ENCODE data around the gene REPS1.
"Not testable (repeated sequence)": the region's sequence is repeated elsewhere in the genome, so short reads cannot be mapped to it uniquely, and the experiment has no call there.

REPS1 gene

DNA sequence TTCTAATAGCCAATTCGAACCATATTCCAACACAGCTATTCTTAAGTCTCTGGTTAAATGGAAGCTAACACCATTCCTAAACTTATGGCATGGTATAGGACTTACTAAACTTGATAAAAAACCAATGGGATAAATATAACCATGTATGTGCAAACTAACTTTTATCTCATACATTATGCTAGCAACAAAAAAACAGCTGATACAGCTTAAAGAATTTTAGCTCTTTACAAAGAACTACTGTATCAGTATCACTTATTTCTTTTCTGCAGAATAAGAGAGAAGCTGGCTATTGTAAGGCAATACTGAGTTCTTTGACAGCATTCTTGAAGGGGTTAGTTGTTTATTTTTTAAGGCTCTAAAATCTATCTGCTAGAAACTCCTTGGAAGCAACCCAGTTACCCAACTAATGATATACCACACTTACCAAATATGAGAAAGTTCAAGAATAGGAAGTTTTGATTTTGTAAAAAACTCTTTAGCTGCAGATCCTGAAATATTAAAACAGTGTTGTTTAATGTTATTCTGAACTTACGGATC lies 44.9 kb downstream of the REPS1 start:
- H3K36me3 ChIP-seq (ENCODE audit: control insufficient read depth, insufficient read depth, low read length), result peaks cover 35% of the 10 kb centered on the region
- no peak overlapping the region for H3K27ac ChIP-seq (ENCODE audit: insufficient read depth, low read depth, low read length, poor library complexity, severe bottlenecking)
- 95 to 96% methylated on average over 1 to 2 of the region's 2 CpGs for WGBS, 2 experiments
- no peak overlapping the region for H3K4me3 ChIP-seq (ENCODE audit: insufficient read depth, low read depth, low read length)
- no peaks in the 10 kb centered on the region for H3K4me1 ChIP-seq (ENCODE audit: control insufficient read depth, insufficient read depth, low read length)
- H3K27me3 ChIP-seq (ENCODE audit: control insufficient read depth, insufficient read depth, low read length, poor library complexity, severe bottlenecking), result no peaks in the 10 kb centered on the region
- H3K9me3 ChIP-seq (ENCODE audit: control insufficient read depth, low read length), result no peaks in the 10 kb centered on the region

GRCh38 chr6:138936873-138937272 lies 51.2 kb downstream of the REPS1 start:
- 88% methylated on average over 1 of the region's 1 CpG; no CpG with 5 or more reads in 1 of the 2 experiments for WGBS, 2 experiments
- peaks cover 36% of the 10 kb centered on the region for H3K36me3 ChIP-seq (ENCODE audit: control insufficient read depth, insufficient read depth, low read length)

GRCh38 chr6:138931660-138932059 lies 56.4 kb downstream of the REPS1 start:
- Histone ChIP-seq H3K4me3 (ENCODE audit: insufficient read depth, low read depth, low read length) (no peak overlapping the region), H3K27me3 (ENCODE audit: control insufficient read depth, insufficient read depth, low read length, poor library complexity, severe bottlenecking) (no peaks in the 10 kb centered on the region), H3K9me3 (ENCODE audit: control insufficient read depth, low read length) (no peaks in the 10 kb centered on the region), H3K4me1 (ENCODE audit: control insufficient read depth, insufficient read depth, low read length) (no peaks in the 10 kb centered on the region), H3K27ac (ENCODE audit: insufficient read depth, low read depth, low read length, poor library complexity, severe bottlenecking) (no peak overlapping the region), H3K36me3 (ENCODE audit: control insufficient read depth, insufficient read depth, low read length) (peaks cover 14% of the 10 kb centered on the region)
- 100% methylated on average over 1 of the region's 1 CpG for WGBS, 2 experiments

More at GRCh38 chr6:138936873-138937272, 51.2 kb downstream of the REPS1 start:
- not testable (repeated sequence) for H3K4me3 ChIP-seq (ENCODE audit: insufficient read depth, low read depth, low read length); H3K4me1 ChIP-seq (ENCODE audit: control insufficient read depth, insufficient read depth, low read length); H3K9me3 ChIP-seq (ENCODE audit: control insufficient read depth, low read length); H3K27ac ChIP-seq (ENCODE audit: insufficient read depth, low read depth, low read length, poor library complexity, severe bottlenecking); H3K27me3 ChIP-seq (ENCODE audit: control insufficient read depth, insufficient read depth, low read length, poor library complexity, severe bottlenecking)

- WGBS, 2 experiments, result 100% methylated on average over 3 of the region's 3 CpGs; no CpG with 5 or more reads in 1 of the 2 experiments
- no peaks in the 10 kb centered on the region for H3K4me1 ChIP-seq (ENCODE audit: control insufficient read depth, insufficient read depth, low read length)
- H3K4me3 ChIP-seq (ENCODE audit: insufficient read depth, low read depth, low read length), result no peak overlapping the region
- H3K36me3 ChIP-seq (ENCODE audit: control insufficient read depth, insufficient read depth, low read length), result peaks cover 9% of the 10 kb centered on the region
- no peaks in the 10 kb centered on the region for H3K27me3 ChIP-seq (ENCODE audit: control insufficient read depth, insufficient read depth, low read length, poor library complexity, severe bottlenecking)
- H3K9me3 ChIP-seq (ENCODE audit: control insufficient read depth, low read length), result no peaks in the 10 kb centered on the region
- no peak overlapping the region for H3K27ac ChIP-seq (ENCODE audit: insufficient read depth, low read depth, low read length, poor library complexity, severe bottlenecking)
Measured at GRCh38 chr6:138926579-138926978, 61.5 kb downstream of the REPS1 start.

DNA sequence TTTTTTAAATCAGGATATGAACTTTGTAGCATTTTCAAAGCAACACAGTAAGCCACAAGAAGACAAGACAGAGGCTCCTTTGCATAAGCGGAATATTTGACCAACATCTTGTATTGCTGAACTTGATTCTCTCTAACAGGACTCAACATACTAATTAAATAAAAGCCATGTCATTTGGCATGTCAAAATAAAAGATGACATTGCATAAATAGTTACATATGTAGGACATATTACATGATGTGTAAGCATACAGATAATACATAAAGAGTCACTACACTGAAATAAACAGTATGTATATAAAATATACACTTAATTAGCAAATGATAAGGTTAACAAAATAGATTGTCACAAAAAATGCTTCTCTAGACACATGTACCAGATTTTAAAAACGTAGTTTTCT lies 62.2 kb downstream of the REPS1 start:
- Histone ChIP-seq H3K4me3 (ENCODE audit: insufficient read depth, low read depth, low read length) (no peak overlapping the region), H3K4me1 (ENCODE audit: control insufficient read depth, insufficient read depth, low read length) (no peaks in the 10 kb centered on the region), H3K27me3 (ENCODE audit: control insufficient read depth, insufficient read depth, low read length, poor library complexity, severe bottlenecking) (no peaks in the 10 kb centered on the region), H3K36me3 (ENCODE audit: control insufficient read depth, insufficient read depth, low read length) (peaks cover 12% of the 10 kb centered on the region), H3K9me3 (ENCODE audit: control insufficient read depth, low read length) (no peaks in the 10 kb centered on the region), H3K27ac (ENCODE audit: insufficient read depth, low read depth, low read length, poor library complexity, severe bottlenecking) (no peak overlapping the region)
- WGBS, 2 experiments, result 91 to 93% methylated on average over 2 of the region's 2 CpGs

DNA sequence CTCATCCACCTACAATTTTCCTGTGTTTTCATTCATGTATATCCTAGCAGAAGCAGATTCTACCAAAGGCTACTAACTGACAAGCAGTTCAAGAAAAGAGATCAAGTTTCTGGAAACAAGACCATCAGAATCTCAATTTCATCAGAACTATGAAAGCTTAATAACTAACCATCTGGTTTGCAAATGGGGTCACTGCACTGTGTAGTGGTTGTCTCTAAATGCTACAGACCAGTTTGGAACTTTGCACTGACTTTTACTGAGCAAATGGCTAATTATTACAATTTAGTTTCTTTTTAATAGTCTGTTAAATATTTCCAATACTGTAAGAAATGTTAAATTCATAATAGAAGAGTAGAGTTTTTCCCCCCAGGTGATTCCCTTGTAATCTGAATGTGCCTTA lies 64.5 kb downstream of the REPS1 start:
- no peak overlapping the region for H3K4me3 ChIP-seq (ENCODE audit: insufficient read depth, low read depth, low read length)
- no peaks in the 10 kb centered on the region for H3K27me3 ChIP-seq (ENCODE audit: control insufficient read depth, insufficient read depth, low read length, poor library complexity, severe bottlenecking)
- no peaks in the 10 kb centered on the region for H3K4me1 ChIP-seq (ENCODE audit: control insufficient read depth, insufficient read depth, low read length)
- H3K36me3 ChIP-seq (ENCODE audit: control insufficient read depth, insufficient read depth, low read length), result peaks cover 8% of the 10 kb centered on the region
- H3K27ac ChIP-seq (ENCODE audit: insufficient read depth, low read depth, low read length, poor library complexity, severe bottlenecking), result no peak overlapping the region
- no peaks in the 10 kb centered on the region for H3K9me3 ChIP-seq (ENCODE audit: control insufficient read depth, low read length)

- peaks cover 12% of the 10 kb centered on the region for H3K36me3 ChIP-seq (ENCODE audit: control insufficient read depth, insufficient read depth, low read length)
- H3K4me3 ChIP-seq (ENCODE audit: insufficient read depth, low read depth, low read length), result no peak overlapping the region
- H3K27me3 ChIP-seq (ENCODE audit: control insufficient read depth, insufficient read depth, low read length, poor library complexity, severe bottlenecking), result no peaks in the 10 kb centered on the region
- H3K4me1 ChIP-seq (ENCODE audit: control insufficient read depth, insufficient read depth, low read length), result no peaks in the 10 kb centered on the region
- no peaks in the 10 kb centered on the region for H3K9me3 ChIP-seq (ENCODE audit: control insufficient read depth, low read length)
- no peak overlapping the region for H3K27ac ChIP-seq (ENCODE audit: insufficient read depth, low read depth, low read length, poor library complexity, severe bottlenecking)
- WGBS, 2 experiments, result 97 to 100% methylated on average over 2 of the region's 3 CpGs
Measured at GRCh38 chr6:138920906-138921305, 67.1 kb downstream of the REPS1 start.

GRCh38 chr6:138914701-138915100 lies 73.4 kb downstream of the REPS1 start:
- Histone ChIP-seq H3K27me3 (ENCODE audit: control insufficient read depth, insufficient read depth, low read length, poor library complexity, severe bottlenecking) (no peaks in the 10 kb centered on the region), H3K4me1 (ENCODE audit: control insufficient read depth, insufficient read depth, low read length) (no peaks in the 10 kb centered on the region), H3K4me3 (ENCODE audit: insufficient read depth, low read depth, low read length) (no peak overlapping the region), H3K9me3 (ENCODE audit: control insufficient read depth, low read length) (no peaks in the 10 kb centered on the region), H3K36me3 (ENCODE audit: control insufficient read depth, insufficient read depth, low read length) (peaks cover 30% of the 10 kb centered on the region), H3K27ac (ENCODE audit: insufficient read depth, low read depth, low read length, poor library complexity, severe bottlenecking) (no peak overlapping the region)
- 93 to 94% methylated on average over 1 of the region's 1 CpG for WGBS, 2 experiments

DNA sequence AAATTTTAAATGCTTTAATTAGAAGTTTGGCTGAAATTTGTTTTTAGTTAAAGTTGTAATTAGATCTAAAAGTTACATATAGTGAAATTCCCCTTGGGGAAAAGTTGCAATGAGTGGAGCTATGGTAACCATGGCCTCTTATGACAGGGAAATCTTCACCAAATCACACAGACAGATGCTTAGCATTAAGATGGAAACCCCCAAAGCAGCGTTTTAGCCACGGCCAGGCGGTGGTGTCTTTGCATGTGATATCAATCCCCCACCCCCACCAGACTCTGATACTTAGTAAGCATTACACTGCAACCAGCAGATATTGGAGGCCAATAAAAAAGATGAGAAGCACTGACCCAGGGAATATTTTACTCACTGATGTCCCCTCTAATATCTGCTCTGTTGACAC lies 75.7 kb downstream of the REPS1 start:
- no peaks in the 10 kb centered on the region for H3K4me1 ChIP-seq (ENCODE audit: control insufficient read depth, insufficient read depth, low read length)
- no peaks in the 10 kb centered on the region for H3K27me3 ChIP-seq (ENCODE audit: control insufficient read depth, insufficient read depth, low read length, poor library complexity, severe bottlenecking)
- WGBS, 2 experiments, result 81 to 87% methylated on average over 3 of the region's 3 CpGs
- no peak overlapping the region for H3K27ac ChIP-seq (ENCODE audit: insufficient read depth, low read depth, low read length, poor library complexity, severe bottlenecking)
- no peaks in the 10 kb centered on the region for H3K9me3 ChIP-seq (ENCODE audit: control insufficient read depth, low read length)
- peaks cover 40% of the 10 kb centered on the region for H3K36me3 ChIP-seq (ENCODE audit: control insufficient read depth, insufficient read depth, low read length)
- H3K4me3 ChIP-seq (ENCODE audit: insufficient read depth, low read depth, low read length), result no peak overlapping the region

DNA sequence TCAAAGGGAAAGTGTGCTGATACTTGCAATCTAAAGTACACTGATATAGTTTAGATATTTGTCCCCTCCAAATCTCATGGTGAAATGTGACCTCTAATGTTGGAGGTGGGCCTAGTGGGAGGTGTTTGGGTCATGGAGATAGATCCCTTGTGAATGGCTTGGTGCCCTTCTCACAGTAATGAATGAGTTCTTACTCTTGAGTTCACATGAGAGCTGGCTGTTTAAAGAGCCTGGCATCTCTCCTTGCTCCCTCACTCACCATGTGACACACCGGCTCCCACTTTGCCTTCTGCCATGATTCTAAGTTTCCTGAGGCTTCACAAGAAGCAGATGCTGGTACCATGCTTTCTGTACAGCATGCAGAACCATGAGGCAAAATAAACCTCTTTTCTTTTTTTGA lies 78.1 kb downstream of the REPS1 start:
- no peak overlapping the region for H3K4me3 ChIP-seq (ENCODE audit: insufficient read depth, low read depth, low read length)
- H3K27ac ChIP-seq (ENCODE audit: insufficient read depth, low read depth, low read length, poor library complexity, severe bottlenecking), result no peak overlapping the region
- no peaks in the 10 kb centered on the region for H3K27me3 ChIP-seq (ENCODE audit: control insufficient read depth, insufficient read depth, low read length, poor library complexity, severe bottlenecking)
- H3K4me1 ChIP-seq (ENCODE audit: control insufficient read depth, insufficient read depth, low read length), result no peaks in the 10 kb centered on the region
- H3K9me3 ChIP-seq (ENCODE audit: control insufficient read depth, low read length), result no peaks in the 10 kb centered on the region
- WGBS, 2 experiments, result 86 to 87% methylated on average over 1 of the region's 1 CpG
- peaks cover 48% of the 10 kb centered on the region for H3K36me3 ChIP-seq (ENCODE audit: control insufficient read depth, insufficient read depth, low read length)

DNA sequence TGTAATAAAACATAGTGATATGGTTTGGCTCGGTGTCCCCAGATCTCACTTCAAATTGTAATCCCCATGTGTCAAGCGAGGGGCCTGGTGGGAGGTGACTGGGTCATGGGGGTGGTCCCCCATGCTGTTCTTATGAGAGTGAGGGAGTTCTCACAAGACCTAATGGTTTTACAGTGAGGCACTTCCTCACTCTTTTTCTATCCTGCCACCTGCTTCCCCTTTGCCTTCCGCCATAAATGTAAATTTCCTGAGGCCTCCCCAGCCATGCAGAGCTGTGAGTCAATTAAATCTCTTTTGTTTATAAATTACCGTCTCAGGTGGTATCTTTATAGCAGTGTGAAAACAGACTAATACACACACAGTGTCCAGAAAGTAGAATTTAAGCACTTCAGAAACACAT lies 78.5 kb downstream of the REPS1 start:
- Histone ChIP-seq H3K27ac (ENCODE audit: insufficient read depth, low read depth, low read length, poor library complexity, severe bottlenecking) (no peak overlapping the region), H3K4me3 (ENCODE audit: insufficient read depth, low read depth, low read length) (no peak overlapping the region), H3K4me1 (ENCODE audit: control insufficient read depth, insufficient read depth, low read length) (no peaks in the 10 kb centered on the region), H3K9me3 (ENCODE audit: control insufficient read depth, low read length) (no peaks in the 10 kb centered on the region), H3K27me3 (ENCODE audit: control insufficient read depth, insufficient read depth, low read length, poor library complexity, severe bottlenecking) (no peaks in the 10 kb centered on the region), H3K36me3 (ENCODE audit: control insufficient read depth, insufficient read depth, low read length) (peaks cover 47% of the 10 kb centered on the region)
- WGBS, 2 experiments, result 76% methylated on average over 4 of the region's 4 CpGs

All from ectodermal cell (in vitro differentiated cells).